Stimulated activated CD4-positive, alpha-beta T cell treated with anti-CD3 and anti-CD28 coated beads, Interleukin-2, amount 100 ng/mL, for 24 hours (primary cell): ENCODE measurements around the gene TLE7.

Experiments used
- DNase-seq, 2 donors: peaks; one replicate each; pipeline ENCODE4 v3.0.0-alpha.2; 2020

Gene TLE7

GRCh38 chr16:71410146-71410545, 31.7 kb downstream of the TLE7 start:
- no peak for DNase-seq

- no peak for DNase-seq
These were observed 32.7 kb downstream of the TLE7 start for GRCh38 chr16:71409011-71409775.

GRCh38 chr16:71408536-71408935, 33.3 kb downstream of the TLE7 start:
- DNase-seq: no peak

- no peak for DNase-seq
These were observed 34.1 kb downstream of the TLE7 start for GRCh38 chr16:71407731-71408130.

GRCh38 chr16:71406724-71407123, 35.1 kb downstream of the TLE7 start:
- no peak for DNase-seq

GRCh38 chr16:71406316-71406715, 35.5 kb downstream of the TLE7 start:
- no peak for DNase-seq

GRCh38 chr16:71404364-71404763, 37.5 kb downstream of the TLE7 start:
- DNase-seq: no peak

GRCh38 chr16:71402674-71403073, 39.2 kb downstream of the TLE7 start:
- no peak for DNase-seq

GRCh38 chr16:71402007-71402406, 39.8 kb downstream of the TLE7 start:
- DNase-seq: no peak

GRCh38 chr16:71399801-71400563, 41.9 kb downstream of the TLE7 start:
- no peak for DNase-seq

GRCh38 chr16:71396594-71396993, 45.3 kb downstream of the TLE7 start:
- DNase-seq: no peak

- no peak for DNase-seq
These were observed 52.5 kb downstream of the TLE7 start for GRCh38 chr16:71389330-71389729.

GRCh38 chr16:71387045-71387871, 54.6 kb downstream of the TLE7 start:
- DNase-seq: no peak

- DNase-seq: no peak
These were observed 57.7 kb downstream of the TLE7 start for GRCh38 chr16:71384073-71384724.

GRCh38 chr16:71383054-71383773, 58.6 kb downstream of the TLE7 start:
- no peak for DNase-seq

- no peak for DNase-seq
These were observed 61.0 kb downstream of the TLE7 start for GRCh38 chr16:71380831-71381230.
